Right lobe of liver (tissue), 6 donors: ENCODE results near the gene FRMPD4. TPM values are rescaled to one million over a fixed set of nuclear protein-coding genes. Genes with fewer than 3 reads are reported as not detected.

Experiments used
- ATAC-seq, 4 donors: fragments of 200-7000 bp; cut with Tn5 transposase; one replicate each; pipeline ENCODE4 v1.9.1; 2020; ENCODE audit warnings: mild to moderate bottlenecking in 4 of 4, moderate library complexity in 4 of 4
- DNase-seq, 3 donors: peaks; one replicate each; pipeline ENCODE4 v3.0.0-alpha.2; 2020
- H3K27ac ChIP-seq, 3 donors: fragments of 200-600 bp; one replicate each; pipeline ENCODE4 v1.8.0; 2022
- H3K27me3 ChIP-seq, 2 donors: fragments of 200-600 bp; one replicate each; pipeline ENCODE4 v1.8.0; 2022
- H3K36me3 ChIP-seq, 4 donors: fragments of 200-600 bp; sonication (generic) in 1 of 4; one replicate each; pipeline versions ENCODE4 v1.5.1 to v1.8.0; 2017 to 2022; ENCODE audit warnings: control low read depth in 1 of 4
- H3K4me1 ChIP-seq, 4 donors: fragments of 200-600 bp; sonication (generic) in 1 of 4; one replicate each; pipeline versions ENCODE4 v1.5.1 to v1.8.0; 2017 to 2022; ENCODE audit warnings: control low read depth in 1 of 4
- H3K4me3 ChIP-seq, 3 donors: fragments of 200-600 bp; one replicate each; pipeline ENCODE4 v1.8.0; 2022
- H3K9me3 ChIP-seq, 4 donors: fragments of 200-600 bp; sonication (generic) in 1 of 4; one replicate each; pipeline versions ENCODE4 v1.5.1 to v1.8.0; 2017 to 2022; ENCODE audit warnings: control low read depth in 1 of 4
- POLR2A ChIP-seq: fragments of 450-650 bp; IDR thresholded peaks from one replicate; pipeline ENCODE4 v1.6.1; 2017; ENCODE audit warnings: antibody characterized with exemption, mild to moderate bottlenecking
- WGBS: methylation state at CpG from one replicate; pipeline ENCODE4 v1.1.6; 2018; ENCODE audit warnings: low coverage, low lambda C conversion rate; ENCODE audit not compliant: insufficient coverage; ENCODE audit errors: missing lambda C conversion rate; 5-methylcytosine and 5-hydroxymethylcytosine counted together
- intact Hi-C, 2 donors: fragments of 100-400 bp; cut with DNase I; formaldehyde crosslinking; loops; one replicate each; pipeline versions ENCODE4 v1.11.2 to v1.14.1; 2022
- total RNA-seq, 6 experiments: library from RNA; depleted of rRNA in 2 of 6; stranded (reverse); fragments of >200 nt in 2 of 6; fragmentation: NEBNext Ultra II Directional in 3 of 6; extraction: Animal tissue kit (Norgen Biotek cat#: 25700) in 3 of 6; gene quantifications; one replicate each; pipeline versions ENCODE4 v1.1.0 to v1.2.4, GENCODE V29; 2016 to 2023
- TF ChIP-seq, protein P1 (sequence below), 4 donors: fragments of 200-600 bp in 3 of 4; fragments of 450-650 bp in 1 of 4; IDR thresholded peaks; one replicate each; pipeline versions ENCODE4 v1.5.1 to v1.8.0; 2016 to 2022; ENCODE audit warnings: antibody characterized with exemption in 4 of 4, mild to moderate bottlenecking in 2 of 4
- donor health status: DM: no; HTN: yes; CAD: no.
- donor health status: DM: no; HTN: no; CAD: no.
- donor health status: DM: no; HTN: no; CAD: no.
- donor health status: DM: no; HTN: yes; CAD: no.
- donor health status: DM: no; HTN: yes; CAD: no.

FRMPD4 gene
- total RNA-seq, 6 experiments from 2014 or later, result 0.05 to 0.12 (median 0.06) TPM; not detected in 3

DNA sequence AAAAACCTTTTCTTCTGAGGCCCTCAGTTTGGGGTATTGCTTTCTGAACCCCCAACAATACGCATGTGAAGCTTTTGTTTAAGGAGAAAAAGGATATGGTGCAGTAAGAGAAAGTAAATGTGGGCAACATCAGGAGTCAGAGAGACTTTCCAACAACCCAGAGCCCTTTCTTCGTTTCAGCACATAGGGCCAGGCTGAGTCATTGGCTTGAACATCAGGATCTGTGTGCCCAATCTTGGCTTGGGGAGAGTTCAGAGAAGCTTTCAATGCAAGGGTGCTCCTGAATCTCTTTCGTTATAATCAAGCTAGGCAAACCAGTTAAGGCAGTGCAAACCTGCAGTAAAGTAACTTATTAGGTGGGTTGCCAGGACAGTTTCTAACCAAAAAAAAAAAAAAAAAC is 191.2 kb downstream of the FRMPD4 start:
- TF ChIP-seq, protein P1, sequence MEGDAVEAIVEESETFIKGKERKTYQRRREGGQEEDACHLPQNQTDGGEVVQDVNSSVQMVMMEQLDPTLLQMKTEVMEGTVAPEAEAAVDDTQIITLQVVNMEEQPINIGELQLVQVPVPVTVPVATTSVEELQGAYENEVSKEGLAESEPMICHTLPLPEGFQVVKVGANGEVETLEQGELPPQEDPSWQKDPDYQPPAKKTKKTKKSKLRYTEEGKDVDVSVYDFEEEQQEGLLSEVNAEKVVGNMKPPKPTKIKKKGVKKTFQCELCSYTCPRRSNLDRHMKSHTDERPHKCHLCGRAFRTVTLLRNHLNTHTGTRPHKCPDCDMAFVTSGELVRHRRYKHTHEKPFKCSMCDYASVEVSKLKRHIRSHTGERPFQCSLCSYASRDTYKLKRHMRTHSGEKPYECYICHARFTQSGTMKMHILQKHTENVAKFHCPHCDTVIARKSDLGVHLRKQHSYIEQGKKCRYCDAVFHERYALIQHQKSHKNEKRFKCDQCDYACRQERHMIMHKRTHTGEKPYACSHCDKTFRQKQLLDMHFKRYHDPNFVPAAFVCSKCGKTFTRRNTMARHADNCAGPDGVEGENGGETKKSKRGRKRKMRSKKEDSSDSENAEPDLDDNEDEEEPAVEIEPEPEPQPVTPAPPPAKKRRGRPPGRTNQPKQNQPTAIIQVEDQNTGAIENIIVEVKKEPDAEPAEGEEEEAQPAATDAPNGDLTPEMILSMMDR (IDR thresholded peaks at IDR 0.05), result no peak
- TF ChIP-seq POLR2A, result no peak
- no peak overlapping the region for H3K27ac ChIP-seq
- WGBS, result 48% methylated on average over 3 of the region's 3 CpGs
- intact Hi-C loops, result no loop called here
- no peaks in the 10 kb centered on the region for H3K36me3 ChIP-seq
- H3K27me3 ChIP-seq, result no peaks in the 10 kb centered on the region
- no peak overlapping the region for H3K4me3 ChIP-seq
- ATAC-seq, result no peak
- no peak for DNase-seq
- H3K4me1 ChIP-seq, result no peaks in the 10 kb centered on the region
- no peaks in the 10 kb centered on the region for H3K9me3 ChIP-seq

DNA sequence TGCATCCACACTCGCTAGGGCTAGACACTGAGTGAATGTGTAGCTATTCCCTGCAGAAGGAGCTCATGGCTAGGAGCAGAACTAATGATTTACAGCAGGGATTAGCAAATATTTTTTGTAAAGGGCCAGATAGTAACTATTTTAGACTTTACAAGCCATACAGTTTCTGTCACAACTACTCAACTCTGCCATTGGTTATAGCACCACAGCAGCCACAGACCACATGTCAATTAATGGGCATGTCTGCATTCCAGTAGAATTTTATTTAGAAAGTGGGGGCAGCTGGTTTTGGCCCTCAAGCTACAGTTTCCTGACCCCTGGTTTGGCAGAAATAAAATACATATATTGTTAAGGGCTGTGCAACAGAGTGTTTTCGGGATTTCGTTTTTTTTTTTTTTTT is 192.6 kb downstream of the FRMPD4 start:
- 48% methylated on average over 3 of the region's 3 CpGs for WGBS
- intact Hi-C loops, result no loop called here
- Histone ChIP-seq H3K4me1 (no peaks in the 10 kb centered on the region), H3K36me3 (no peaks in the 10 kb centered on the region), H3K27me3 (no peaks in the 10 kb centered on the region), H3K4me3 (no peak overlapping the region), H3K27ac (no peak overlapping the region), H3K9me3 (no peaks in the 10 kb centered on the region)
- DNase-seq (no peak), ATAC-seq (no peak)
- no peak for TF ChIP-seq POLR2A
- TF ChIP-seq, protein P1 (IDR thresholded peaks at IDR 0.05), result no peak

DNA sequence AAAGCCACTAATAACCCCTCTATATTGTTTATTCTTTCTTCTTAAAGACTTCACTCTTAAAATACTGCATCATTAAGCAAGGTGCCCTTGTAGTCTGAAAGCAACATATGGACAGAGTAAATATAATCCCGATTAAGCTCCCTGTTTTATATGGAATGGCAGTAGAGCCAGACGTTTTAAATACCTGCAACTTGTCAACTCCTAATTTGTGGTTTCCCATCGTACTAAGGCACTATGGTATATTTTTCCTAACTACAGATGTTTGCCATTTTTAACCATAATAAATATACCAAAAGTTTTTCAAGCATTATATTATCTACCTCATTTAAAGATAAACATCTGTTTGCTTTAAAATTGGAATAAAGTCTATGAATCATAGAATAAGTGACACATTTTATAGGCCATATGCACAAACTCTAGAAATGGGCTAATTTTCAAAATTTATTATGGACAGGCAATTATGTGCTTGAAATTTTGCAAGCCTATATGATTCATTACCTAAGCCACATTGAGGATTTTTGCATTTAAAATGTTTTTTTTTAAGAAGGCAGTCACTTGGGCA is 194.6 kb downstream of the FRMPD4 start:
- no peaks in the 10 kb centered on the region for H3K27me3 ChIP-seq
- no peak overlapping the region for H3K4me3 ChIP-seq
- intact Hi-C loops, result no loop called here
- TF ChIP-seq POLR2A, result no peak
- TF ChIP-seq, protein P1 (IDR thresholded peaks at IDR 0.05), result no peak
- DNase-seq (no peak), ATAC-seq (no peak)
- no peaks in the 10 kb centered on the region for H3K36me3 ChIP-seq
- H3K9me3 ChIP-seq, result no peaks in the 10 kb centered on the region
- no peaks in the 10 kb centered on the region for H3K4me1 ChIP-seq
- WGBS, result 33% methylated on average over 3 of the region's 3 CpGs
- no peak overlapping the region for H3K27ac ChIP-seq

DNA sequence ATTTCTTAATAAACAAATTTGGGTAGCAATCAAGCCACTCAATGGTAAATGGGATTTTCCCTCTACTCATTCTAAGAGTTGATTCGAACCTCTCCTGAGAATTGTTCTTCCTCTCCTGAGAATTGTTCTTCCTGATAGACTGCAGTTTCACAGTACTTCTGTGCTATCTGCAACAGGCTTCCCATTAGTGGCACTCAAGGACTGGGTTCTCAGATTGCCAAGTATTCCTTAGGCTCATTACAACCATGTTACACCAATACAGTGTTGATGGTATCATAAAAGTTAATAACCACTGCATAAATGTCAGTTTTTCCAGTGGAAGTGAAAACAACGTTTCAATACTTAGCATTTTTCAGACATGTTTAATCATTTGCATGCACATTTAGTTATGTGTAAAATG is 201.6 kb downstream of the FRMPD4 start:
- TF ChIP-seq, protein P1 (IDR thresholded peaks at IDR 0.05), result no peak
- no peak for TF ChIP-seq POLR2A
- no peak for ATAC-seq
- Histone ChIP-seq H3K4me1 (no peaks in the 10 kb centered on the region), H3K27me3 (no peaks in the 10 kb centered on the region), H3K36me3 (no peaks in the 10 kb centered on the region), H3K27ac (no peak overlapping the region), H3K4me3 (no peak overlapping the region), H3K9me3 (no peaks in the 10 kb centered on the region)
- WGBS, result 34% methylated on average over 2 of the region's 2 CpGs
- no peak for DNase-seq
- intact Hi-C loops, result no loop called here

DNA sequence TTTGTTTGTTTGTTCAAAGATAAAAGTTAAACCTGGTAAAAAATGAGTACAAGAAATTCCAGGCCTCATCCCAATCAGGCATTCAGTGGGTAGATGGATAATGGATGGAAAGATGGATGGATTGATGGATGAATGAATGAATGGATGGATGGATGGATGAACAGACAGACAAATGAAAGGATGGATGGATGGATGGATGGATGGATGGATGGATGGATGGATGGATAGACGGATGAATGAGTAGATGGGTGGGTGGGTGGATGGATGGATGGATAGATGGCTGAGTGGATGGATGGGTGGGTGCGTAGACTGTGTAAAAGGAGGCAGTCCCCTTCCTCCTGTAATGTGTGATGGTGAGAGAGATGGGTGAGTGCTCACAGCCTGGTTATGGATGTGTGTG is 206.7 kb downstream of the FRMPD4 start:
- no peaks in the 10 kb centered on the region for H3K4me1 ChIP-seq
- intact Hi-C loops, result no loop called here
- no peak overlapping the region for H3K27ac ChIP-seq
- no peaks in the 10 kb centered on the region for H3K9me3 ChIP-seq
- TF ChIP-seq POLR2A, result no peak
- TF ChIP-seq, protein P1 (IDR thresholded peaks at IDR 0.05), result no peak
- H3K4me3 ChIP-seq, result no peak overlapping the region
- DNase-seq (no peak), ATAC-seq (no peak)
- H3K36me3 ChIP-seq, result no peaks in the 10 kb centered on the region
- no peaks in the 10 kb centered on the region for H3K27me3 ChIP-seq
- WGBS, result 28% methylated on average over 2 of the region's 2 CpGs
